IMR-90 (cell line): ENCODE results near the gene FABP6. TPM values are rescaled to one million over a fixed set of nuclear protein-coding genes. Genes with fewer than 3 reads are reported as not detected.

ENCODE experiments used
- ATAC-seq: fragments of 200-7000 bp; cut with Tn5 transposase; 2 replicates; pipeline ENCODE4 v1.9.1; 2020; ENCODE audit warnings: low read depth, mild to moderate bottlenecking, moderate library complexity
- BruUV-seq: library from RNA; stranded (reverse); fragments of 400-500 nt; replicated peaks from 2 replicates; lab custom pipeline; 2021; lab: Mats Ljungman, UMichigan
- CTCF ChIA-PET: fragments of 300-600 bp; formaldehyde crosslinking; extraction: SDS; loops from one replicate; lab custom pipeline; 2021; ENCODE audit warnings: antibody characterized with exemption; lab: Yijun Ruan, JAX
- POLR2A ChIA-PET: fragments of 300-600 bp; sonication (Branson Sonifier 250); formaldehyde crosslinking; loops from one replicate; lab custom pipeline; 2022; ENCODE audit warnings: antibody characterized with exemption; ENCODE audit not compliant: unreplicated experiment; lab: Charles Lee
- DNase-seq: peaks from one replicate; pipeline ENCODE4 v3.0.0; 2013
- H2AFZ ChIP-seq: replicated peaks from 2 replicates; pipeline ENCODE3; 2013; ENCODE audit warnings: low read length, mild to moderate bottlenecking; ENCODE audit not compliant: poor library complexity
- H2AK5ac ChIP-seq: 2 replicates; pipeline ENCODE4 v1.6.1; 2013; ENCODE audit warnings: low read depth, low read length, inconsistent platforms
- H2AK9ac ChIP-seq: replicated peaks from 2 replicates; pipeline ENCODE3; 2013; ENCODE audit warnings: mild to moderate bottlenecking, low read depth, low read length, moderate library complexity; ENCODE audit not compliant: poor library complexity
- H2BK120ac ChIP-seq: 2 replicates; pipeline ENCODE4 v1.6.1; 2013; ENCODE audit warnings: low read depth, low read length, inconsistent platforms
- H2BK15ac ChIP-seq: 3 replicates; pipeline ENCODE4 v1.6.1; 2013; ENCODE audit warnings: low read depth, low read length, inconsistent platforms
- H2BK20ac ChIP-seq: 2 replicates; pipeline ENCODE4 v1.6.1; 2013; ENCODE audit warnings: low read depth, mild to moderate bottlenecking, inconsistent platforms, low read length, moderate library complexity
- H2BK5ac ChIP-seq: 2 replicates; pipeline ENCODE4 v1.6.1; 2013; ENCODE audit warnings: mild to moderate bottlenecking, low read depth, low read length, inconsistent platforms; ENCODE audit not compliant: poor library complexity, severe bottlenecking
- H3K14ac ChIP-seq: replicated peaks from 2 replicates; pipeline ENCODE4 v1.6.1; 2013; ENCODE audit warnings: low read depth, low read length, inconsistent platforms
- H3K18ac ChIP-seq: 2 replicates; pipeline ENCODE4 v1.6.1; 2013; ENCODE audit warnings: low read depth, low read length, control low read depth
- H3K23ac ChIP-seq: 2 replicates; pipeline ENCODE4 v1.6.1; 2013; ENCODE audit warnings: low read depth, low read length, inconsistent platforms
- H3K27ac ChIP-seq: 2 replicates; pipeline ENCODE4 v1.5.1; 2013; ENCODE audit warnings: mild to moderate bottlenecking, control low read depth, low read length; ENCODE audit not compliant: insufficient read depth
- H3K27me3 ChIP-seq: 2 replicates; pipeline ENCODE4 v1.6.1; 2013; ENCODE audit warnings: low read length; ENCODE audit not compliant: control insufficient read depth, insufficient read depth
- H3K36me3 ChIP-seq: 2 replicates; pipeline ENCODE4 v1.6.1; 2013; ENCODE audit warnings: low read length, mixed read lengths; ENCODE audit not compliant: control insufficient read depth, insufficient read depth
- H3K4ac ChIP-seq: 2 replicates; pipeline ENCODE4 v1.6.1; 2013; ENCODE audit warnings: low read depth, low read length, inconsistent platforms
- H3K4me1 ChIP-seq: 2 replicates; pipeline ENCODE4 v1.6.1; 2013; ENCODE audit warnings: low read length, mixed read lengths; ENCODE audit not compliant: control insufficient read depth, insufficient read depth
- H3K4me2 ChIP-seq: 2 replicates; pipeline ENCODE4 v1.6.1; 2013; ENCODE audit warnings: low read depth, mild to moderate bottlenecking, control low read depth, low read length, moderate library complexity
- H3K4me3 ChIP-seq: 2 replicates; pipeline ENCODE4 v1.5.1; 2013; ENCODE audit warnings: low read depth, mild to moderate bottlenecking, control low read depth, low read length, moderate library complexity; ENCODE audit not compliant: insufficient read depth
- H3K56ac ChIP-seq: 2 replicates; pipeline ENCODE4 v1.6.1; 2013; ENCODE audit warnings: low read length, inconsistent platforms; ENCODE audit not compliant: insufficient read depth; ENCODE audit errors: extremely low read depth
- H3K79me1 ChIP-seq, 2 experiments: 2 replicates each; pipeline ENCODE4 v1.6.1; 2013; ENCODE audit warnings: low read length in 2 of 2, inconsistent platforms in 1 of 2, low read depth in 1 of 2
- H3K9ac ChIP-seq: 2 replicates; pipeline ENCODE4 v1.6.1; 2013; ENCODE audit warnings: low read depth, low read length, control low read depth
- H3K9me1 ChIP-seq: 2 replicates; pipeline ENCODE4 v1.6.1; 2013; ENCODE audit warnings: low read length, inconsistent platforms; ENCODE audit not compliant: insufficient read depth
- H3K9me3 ChIP-seq: 2 replicates; pipeline ENCODE4 v1.6.1; 2013; ENCODE audit warnings: low read length; ENCODE audit not compliant: control insufficient read depth, insufficient read depth
- H4K20me1 ChIP-seq: 2 replicates; pipeline ENCODE4 v1.6.1; 2013; ENCODE audit warnings: low read length, inconsistent platforms; ENCODE audit not compliant: insufficient read depth
- H4K5ac ChIP-seq: 2 replicates; pipeline ENCODE4 v1.6.1; 2013; ENCODE audit warnings: mild to moderate bottlenecking, low read depth, low read length, control low read depth
- H4K8ac ChIP-seq, 2 experiments: 2 replicates each; pipeline ENCODE4 v1.6.1; 2013; ENCODE audit warnings: low read depth in 2 of 2, low read length in 2 of 2, control low read depth in 1 of 2, inconsistent platforms in 1 of 2
- H4K91ac ChIP-seq: 2 replicates; pipeline ENCODE4 v1.6.1; 2013; ENCODE audit warnings: low read depth, low read length, inconsistent platforms; ENCODE audit not compliant: insufficient read depth
- CEBPB ChIP-seq: IDR thresholded peaks from 2 replicates; pipeline ENCODE4 v1.6.1; 2012; ENCODE audit warnings: low read depth, low read length, improper control_type of control experiment
- CHD1 ChIP-seq: IDR thresholded peaks from 2 replicates; pipeline ENCODE4 v1.6.1; 2012; ENCODE audit warnings: low read depth, low read length, improper control_type of control experiment
- ELK1 ChIP-seq: fragments of 150-350 bp; IDR thresholded peaks from 2 replicates; pipeline ENCODE4 v1.6.1; 2016; ENCODE audit warnings: low read depth, mild to moderate bottlenecking, low read length, moderate library complexity, borderline replicate concordance
- RAD21 ChIP-seq: IDR thresholded peaks from 2 replicates; pipeline ENCODE4 v1.6.1; 2012; ENCODE audit warnings: low read length, improper control_type of control experiment
- RCOR1 ChIP-seq: IDR thresholded peaks from 2 replicates; pipeline ENCODE4 v1.6.1; 2012; ENCODE audit warnings: mild to moderate bottlenecking, low read length, improper control_type of control experiment; ENCODE audit not compliant: insufficient replicate concordance
- RFX5 ChIP-seq: IDR thresholded peaks from 2 replicates; pipeline ENCODE4 v1.8.0; 2012; ENCODE audit warnings: low read depth, mild to moderate bottlenecking, low read length, moderate library complexity
- WGBS, 2 experiments: methylation state at CpG; one replicate each; pipeline versions ENCODE4 v1.1.5 to v1.1.7; 2013; ENCODE audit warnings: missing lambda C conversion rate in 2 of 2; ENCODE audit not compliant: insufficient read length in 1 of 2; ENCODE audit errors: extremely low coverage in 2 of 2; 5-methylcytosine and 5-hydroxymethylcytosine counted together
- dilution Hi-C: fragments of 300-500 bp; cut with HindIII; formaldehyde crosslinking; loops from one replicate; pipeline ENCODE4 v1.14.3; 2018; ENCODE audit warnings: low sequenced_read_pairs; ENCODE audit not compliant: unreplicated experiment
- in situ Hi-C: fragments of 300-500 bp; cut with MboI; formaldehyde crosslinking; loops from 3 replicates; pipeline ENCODE4 v1.14.3; 2019; ENCODE audit warnings: low sequenced_read_pairs, inconsistent platforms, mixed read lengths
- intact Hi-C: fragments of 100-400 bp; cut with micrococcal nuclease; formaldehyde crosslinking; loops from 2 replicates; pipeline ENCODE4 v1.10.0; 2022
- polyA plus RNA-seq, 3 experiments: library from polyadenylated mRNA; depleted of rRNA; stranded (reverse); fragments of >200 nt; gene quantifications; 2 replicates each; pipeline ENCODE4 v1.2.3, GENCODE V29; 2012; ENCODE audit warnings: low replicate concordance in 1 of 3
- total RNA-seq: library from RNA; depleted of rRNA; stranded (reverse); fragments of >200 nt; gene quantifications from 2 replicates; pipeline ENCODE4 v1.2.3, GENCODE V29; 2012

FABP6 gene
- total and polyA plus RNA-seq, 2 of the 4 experiments (the other 2 are of a cell fraction), result not detected

- Histone ChIP-seq H3K9ac (no peak overlapping the region), H3K4me3 (no peak overlapping the region), H3K27me3 (no peaks in the 10 kb centered on the region), H3K27ac (no peak overlapping the region), H4K8ac (no peak overlapping the region), H3K4me2 (no peak overlapping the region), H4K91ac (no peak overlapping the region), H2BK15ac (no peak overlapping the region), H2BK120ac (no peak overlapping the region), H4K20me1 (no peaks in the 10 kb centered on the region), H4K5ac (no peak overlapping the region), H3K56ac (no peak overlapping the region), H3K9me3 (no peaks in the 10 kb centered on the region), H3K4me1 (no peaks in the 10 kb centered on the region), H3K79me1 (peaks cover 4 to 9% of the 10 kb centered on the region in 2 experiments; a peak in 1 of 4 replicates), H3K9me1 (no peaks in the 10 kb centered on the region; the same call in 1 of the 2 replicates), H3K4ac (no peak overlapping the region), H3K23ac (no peak overlapping the region), H2AK9ac (no peak overlapping the region), H2AK5ac (no peak overlapping the region), H3K14ac (no peak overlapping the region), H2BK20ac (no peak overlapping the region), H3K36me3 (peaks cover 5% of the 10 kb centered on the region), H3K18ac (no peak overlapping the region), H2AFZ (no peak overlapping the region), H2BK5ac (no peak overlapping the region)
- intact Hi-C loops, result no loop called here
- ATAC-seq (no peak), DNase-seq (no peak)
- no CpG with 5 or more reads among the region's 2 CpGs for WGBS, 2 experiments
- in situ Hi-C loops, result no loop called here
- ChIA-PET POLR2A (no interaction called here), CTCF (no interaction called here)
- TF ChIP-seq RCOR1 (no peak), RAD21 (no peak), CHD1 (no peak), ELK1 (no peak), CEBPB (no peak), RFX5 (no peak)
- dilution Hi-C loops, result no loop called here
- no TSS peak for BruUV-seq
Measured at GRCh38 chr5:160281275-160281674, 52.0 kb downstream of the FABP6 start.
